ENCODE measurements around the gene NEMF.

Gene NEMF

GRCh38 chr14:49880267-49881064 lies 27.9 kb upstream of the NEMF start:
- TF ChIP-seq SIN3A (IDR thresholded peaks at IDR 0.05; ENCODE audit: borderline replicate concordance, insufficient read depth, low read length), result no peak
- TF ChIP-seq TAF1 (IDR thresholded peaks at IDR 0.05; ENCODE audit: borderline replicate concordance, insufficient read depth, low read length), result no peak
- no peak for TF ChIP-seq REST (IDR thresholded peaks at IDR 0.05; ENCODE audit: insufficient read depth in 1 of 2, low read depth in 2 of 2, low read length in 2 of 2)
- TF ChIP-seq POLR2AphosphoS5 (IDR thresholded peaks at IDR 0.05; ENCODE audit: low read depth, low read length), result no peak
- no peak for TF ChIP-seq FOXP2 (optimal IDR thresholded peaks at IDR 0.05; ENCODE audit: borderline replicate concordance, extremely low read depth, extremely low read length, insufficient read depth)

GRCh38 chr14:49879646-49880204 lies 27.1 kb upstream of the NEMF start:
- no peak for TF ChIP-seq REST (IDR thresholded peaks at IDR 0.05; ENCODE audit: insufficient read depth in 1 of 2, low read depth in 2 of 2, low read length in 2 of 2)
- TF ChIP-seq FOXP2 (optimal IDR thresholded peaks at IDR 0.05; ENCODE audit: borderline replicate concordance, extremely low read depth, extremely low read length, insufficient read depth), result no peak
- no peak for TF ChIP-seq POLR2AphosphoS5 (IDR thresholded peaks at IDR 0.05; ENCODE audit: low read depth, low read length)
- no peak for TF ChIP-seq TAF1 (IDR thresholded peaks at IDR 0.05; ENCODE audit: borderline replicate concordance, insufficient read depth, low read length)
- no peak for TF ChIP-seq SIN3A (IDR thresholded peaks at IDR 0.05; ENCODE audit: borderline replicate concordance, insufficient read depth, low read length)

- TF ChIP-seq TAF1 (IDR thresholded peaks at IDR 0.05; ENCODE audit: borderline replicate concordance, insufficient read depth, low read length) (no peak), FOXP2 (optimal IDR thresholded peaks at IDR 0.05; ENCODE audit: borderline replicate concordance, extremely low read depth, extremely low read length, insufficient read depth) (no peak), SIN3A (IDR thresholded peaks at IDR 0.05; ENCODE audit: borderline replicate concordance, insufficient read depth, low read length) (no peak), REST (IDR thresholded peaks at IDR 0.05; ENCODE audit: insufficient read depth in 1 of 2, low read depth in 2 of 2, low read length in 2 of 2) (no peak), POLR2AphosphoS5 (IDR thresholded peaks at IDR 0.05; ENCODE audit: low read depth, low read length) (no peak)
Observed at GRCh38 chr14:49876563-49877127, 24.1 kb upstream of the NEMF start.

GRCh38 chr14:49875640-49876198 lies 23.1 kb upstream of the NEMF start:
- TF ChIP-seq POLR2AphosphoS5 (IDR thresholded peaks at IDR 0.05; ENCODE audit: low read depth, low read length), result no peak
- no peak for TF ChIP-seq SIN3A (IDR thresholded peaks at IDR 0.05; ENCODE audit: borderline replicate concordance, insufficient read depth, low read length)
- TF ChIP-seq REST (IDR thresholded peaks at IDR 0.05; ENCODE audit: insufficient read depth in 1 of 2, low read depth in 2 of 2, low read length in 2 of 2), result no peak
- no peak for TF ChIP-seq FOXP2 (optimal IDR thresholded peaks at IDR 0.05; ENCODE audit: borderline replicate concordance, extremely low read depth, extremely low read length, insufficient read depth)
- TF ChIP-seq TAF1 (IDR thresholded peaks at IDR 0.05; ENCODE audit: borderline replicate concordance, insufficient read depth, low read length), result no peak

Measured in PFSK-1 (cell line).